Heart left ventricle (tissue), 16 donors: Measurements from ENCODE around the gene SUPT3H. TPM values are rescaled to one million over a fixed set of nuclear protein-coding genes. Genes with fewer than 3 reads are reported as not detected.

Experiments used
- ATAC-seq, 4 donors: fragments of 200-7000 bp; cut with Tn5 transposase; one replicate each; pipeline ENCODE4 v1.9.1; 2020 to 2022; ENCODE audit warnings: moderate library complexity in 4 of 4, mild to moderate bottlenecking in 3 of 4, moderate number of reproducible peaks in 1 of 4
- DNase-seq, 5 donors: peaks; one replicate each; pipeline ENCODE4 v3.0.0-alpha.2; 2020
- H3K27ac ChIP-seq, 12 donors: fragments of 200-600 bp; sonication (generic) in 4 of 12; one replicate each; pipeline versions ENCODE4 v1.5.0 to v1.8.0; 2016 to 2022; ENCODE audit warnings: mild to moderate bottlenecking in 2 of 12
- H3K27me3 ChIP-seq, 9 donors: fragments of 200-600 bp; sonication (generic) in 2 of 9; one replicate each; pipeline versions ENCODE4 v1.5.1 to v1.8.0; 2016 to 2022; ENCODE audit warnings: mild to moderate bottlenecking in 3 of 9
- H3K36me3 ChIP-seq, 9 donors: fragments of 200-600 bp; sonication (generic) in 2 of 9; one replicate each; pipeline versions ENCODE4 v1.5.0 to v1.8.0; 2018 to 2022; ENCODE audit warnings: mild to moderate bottlenecking in 2 of 9
- H3K4me1 ChIP-seq, 12 donors: fragments of 200-600 bp; sonication (generic) in 4 of 12; one replicate each; pipeline versions ENCODE4 v1.5.0 to v1.8.0; 2016 to 2022; ENCODE audit warnings: mild to moderate bottlenecking in 3 of 12
- H3K4me3 ChIP-seq, 12 donors: fragments of 200-600 bp; sonication (generic) in 4 of 12; one replicate each; pipeline versions ENCODE4 v1.5.0 to v1.8.0; 2017 to 2022; ENCODE audit warnings: mild to moderate bottlenecking in 9 of 12, moderate library complexity in 4 of 12
- H3K9me3 ChIP-seq, 12 donors: fragments of 200-600 bp; sonication (generic) in 4 of 12; one replicate each; pipeline versions ENCODE4 v1.5.0 to v1.8.0; 2016 to 2022; ENCODE audit warnings: mild to moderate bottlenecking in 1 of 12
- CTCF ChIP-seq, 12 donors: fragments of 200-600 bp; sonication (generic) in 4 of 12; IDR thresholded peaks; one replicate each; pipeline versions ENCODE4 v1.5.0 to v1.8.0; 2018 to 2022; ENCODE audit warnings: antibody characterized with exemption in 12 of 12, mild to moderate bottlenecking in 5 of 12
- POLR2A ChIP-seq, 2 donors: fragments of 450-650 bp; IDR thresholded peaks; one replicate each; pipeline ENCODE4 v1.6.1; 2017; ENCODE audit warnings: antibody characterized with exemption in 2 of 2, mild to moderate bottlenecking in 2 of 2, moderate library complexity in 2 of 2
- WGBS, 4 donors: extraction: QIAGEN DNeasy Blood & Tissue Kit in 2 of 4; methylation state at CpG; one replicate each; pipeline versions ENCODE4 v1.1.5 to v1.1.7; 2013 to 2018; 5-methylcytosine and 5-hydroxymethylcytosine counted together
- intact Hi-C, 10 donors: fragments of 100-400 bp; cut with DNase I; formaldehyde crosslinking; loops; one replicate each; pipeline versions ENCODE4 v1.11.1 to v1.14.2; 2022
- polyA plus RNA-seq, 2 donors: library from polyadenylated mRNA; stranded (reverse); fragments of 200-250 nt; gene quantifications; one replicate each; pipeline ENCODE4 v1.2.3, GENCODE V29; 2013
- total RNA-seq, 9 donors: library from RNA; depleted of rRNA in 2 of 9; stranded (reverse); fragments of >200 nt in 2 of 9; fragmentation: NEBNext Ultra II Directional in 3 of 9; extraction: Animal tissue kit (Norgen Biotek cat#: 25700) in 3 of 9; gene quantifications; one replicate each; pipeline versions ENCODE4 v1.1.0 to v1.2.4, GENCODE V29; 2016 to 2023
- donor health status: ischemic (EF 13 %, LVEDD 7.1; RV severe dilation, severe dysfunction).
- donor health status: healthy with polysubstance abuse.
- donor health status: DM: no; HTN: yes; CAD: no.
- donor health status: DM: no; HTN: no; CAD: no.
- donor health status: ischemic (EF 25% LVEDD 6.9; RV normal size, moderate dysfunction).
- donor health status: ischemic (EF 25% LVEDD 5.7; RV mildly dilated, moderate dysfunction).
- donor health status: healthy.
- donor health status: DM: yes; HTN: yes; CAD: no.
- donor health status: ischemic (EF 35%, LVEDD 5.7; RV mildly dilated, moderate dysfunction).
- donor health status: nonischemic (EF 11% LVEDD 7.7; RV severe dilation, severe dysfunction).
- donor health status: DM: yes; HTN: yes; CAD: no.
- donor health status: PGD.
- donor health status: ischemic (EF 29% LVEDD 5.4; RV normal size, mild dysfunction).
- donor health status: nonischemic (EF 23%, LVEDD 6.1; RV moderate dilation, normal function).

The SUPT3H gene
- total and polyA plus RNA-seq, 11 donors, result 1.5 to 8.1 (median 4.1) TPM

GRCh38 chr6:45382391-45382790 lies 4.7 kb upstream of the SUPT3H start:
- Histone ChIP-seq H3K4me1 (peaks cover 0 to 11% (median 6%) of the 10 kb centered on the region in 12 donors), H3K9me3 (no peaks in the 10 kb centered on the region), H3K27me3 (no peaks in the 10 kb centered on the region), H3K4me3 (no peak overlapping the region), H3K27ac (no peak overlapping the region), H3K36me3 (no peaks in the 10 kb centered on the region)
- intact Hi-C loops, result no loop called here
- ATAC-seq (no peak), DNase-seq (no peak)
- TF ChIP-seq CTCF (IDR thresholded peaks at IDR 0.05) (no peak), POLR2A (IDR thresholded peaks at IDR 0.05) (no peak)
- whole genome bisulfite sequencing, 4 donors, result 89 to 96% (median 94%) methylated on average over 2 of the region's 2 CpGs

GRCh38 chr6:45378334-45378926 lies 696 bp upstream of the SUPT3H start:
- Histone ChIP-seq H3K4me1 (peaks cover 0 to 23% (median 13%) of the 10 kb centered on the region in 12 donors), H3K36me3 (no peaks in the 10 kb centered on the region), H3K4me3 (peak overlapping the region; percentile 70 to 94 (median 82)), H3K27ac (peak overlapping the region; percentile 88 to 99 (median 96)), H3K9me3 (no peaks in the 10 kb centered on the region), H3K27me3 (no peaks in the 10 kb centered on the region)
- ATAC-seq (peak; percentile 44 to 66 (median 56)), DNase-seq (peak in 3 of 5 donors; percentile 38 to 55 (median 43))
- intact Hi-C loops, result loop anchor here in 2 of 10 donors (5.0 kb wide), 1 partner anchor 44 kb away; no protein-coding TSS in a partner anchor
- no peak for TF ChIP-seq POLR2A (IDR thresholded peaks at IDR 0.05)
- no peak for TF ChIP-seq CTCF (IDR thresholded peaks at IDR 0.05)
- 2 to 3% (median 2%) methylated on average over 21 of the region's 21 CpGs for WGBS, 4 donors

- Histone ChIP-seq H3K27ac (peak overlapping the region; percentile 88 to 99 (median 96)), H3K4me3 (peak overlapping the region; percentile 70 to 94 (median 82)), H3K4me1 (peaks cover 0 to 23% (median 13%) of the 10 kb centered on the region in 12 donors), H3K36me3 (no peaks in the 10 kb centered on the region), H3K27me3 (no peaks in the 10 kb centered on the region), H3K9me3 (no peaks in the 10 kb centered on the region)
- peak in 1 of 5 donors; percentile 84 for DNase-seq
- ATAC-seq, result peak in 1 of 4 donors; percentile 0
- TF ChIP-seq CTCF (IDR thresholded peaks at IDR 0.05) (no peak), POLR2A (IDR thresholded peaks at IDR 0.05) (no peak)
- intact Hi-C loops, result loop anchor here in 2 of 10 donors (5.0 kb wide), 1 partner anchor 45 kb away; no protein-coding TSS in a partner anchor
- 1 to 2% (median 1%) methylated on average over 20 to 21 of the region's 21 CpGs for WGBS, 4 donors
Measured at GRCh38 chr6:45377043-45377553, 636 bp downstream of the SUPT3H start.

- H3K27me3 ChIP-seq, result no peaks in the 10 kb centered on the region
- peak overlapping the region; percentile 70 to 94 (median 82) for H3K4me3 ChIP-seq
- no peak for DNase-seq
- H3K9me3 ChIP-seq, result no peaks in the 10 kb centered on the region
- peak overlapping the region in 11 of 12 donors; percentile 88 to 99 (median 96) for H3K27ac ChIP-seq
- ATAC-seq, result no peak
- H3K36me3 ChIP-seq, result no peaks in the 10 kb centered on the region
- TF ChIP-seq POLR2A (IDR thresholded peaks at IDR 0.05), result no peak
- no peak for TF ChIP-seq CTCF (IDR thresholded peaks at IDR 0.05)
- intact Hi-C loops, result loop anchor here in 2 of 10 donors (5.0 kb wide), 1 partner anchor 46 kb away; no protein-coding TSS in a partner anchor
- 19 to 26% (median 24%) methylated on average over 11 of the region's 11 CpGs for WGBS, 4 donors
- peaks cover 0 to 23% (median 13%) of the 10 kb centered on the region in 12 donors for H3K4me1 ChIP-seq
Measured at GRCh38 chr6:45376310-45377042, 1.3 kb downstream of the SUPT3H start.
